K562 (cell line): Measurements from ENCODE around the gene KDELR3. TPM values are rescaled to one million over a fixed set of nuclear protein-coding genes. Genes with fewer than 3 reads are reported as not detected.

Experiments used
- ATAC-seq: fragments of 200-7000 bp; cut with Tn5 transposase; 3 replicates; pipeline ENCODE4 v1.9.1; 2020; ENCODE audit warnings: moderate library complexity
- BruUV-seq: library from RNA; stranded (reverse); fragments of 400-500 nt; replicated peaks from 2 replicates; lab custom pipeline; 2021; lab: Mats Ljungman, UMichigan
- CTCF ChIA-PET: fragments of 300-600 bp; formaldehyde crosslinking; extraction: SDS; loops from one replicate; lab custom pipeline; 2021; ENCODE audit warnings: low intra/inter-chr PET ratio; lab: Yijun Ruan, JAX
- POLR2A ChIA-PET: fragments of 300-600, 350-650 bp; sonication (Branson Sonifier 250); formaldehyde crosslinking; extraction: SDS; loops from one replicate; lab custom pipeline; 2021; ENCODE audit warnings: antibody characterized with exemption, inconsistent platforms; lab: Yijun Ruan, JAX
- DNase-seq, 4 experiments: peaks; one replicate each; pipeline versions ENCODE4 v3.0.0 to v3.0.0-alpha.2; 2011 to 2018; ENCODE audit warnings: low spot score in 3 of 4, mixed read lengths in 3 of 4; ENCODE audit errors: extremely low read depth in 1 of 4
- FAIRE-seq: peaks from 2 replicates; lab custom pipeline; 2011; peaks lifted over from hg19 to GRCh38; lab: Jason Lieb, UNC
- H2AFZ ChIP-seq: 2 replicates; pipeline ENCODE4 v1.6.0; 2011; ENCODE audit warnings: low read depth, low read length, control low read depth, inconsistent platforms
- H3K27ac ChIP-seq: fragments of 200-600 bp; 3 replicates; pipeline ENCODE4 v1.8.0; 2011; ENCODE audit warnings: low read depth, mild to moderate bottlenecking, control low read depth, inconsistent platforms, low read length, moderate library complexity, mixed read lengths; ENCODE audit errors: extremely low read depth
- H3K27me3 ChIP-seq, 2 experiments: fragments of 300-600 bp in 1 of 2; 2 replicates in 1 of 2; 3 replicates in 1 of 2; pipeline versions ENCODE4 v1.6.0 to v1.8.0; 2011; ENCODE audit warnings: inconsistent platforms in 2 of 2, low read length in 2 of 2, mild to moderate bottlenecking in 1 of 2, mixed read lengths in 1 of 2, moderate library complexity in 1 of 2; ENCODE audit not compliant: control insufficient read depth in 2 of 2, insufficient read depth in 2 of 2
- H3K36me3 ChIP-seq: fragments of 300-600 bp; 3 replicates; pipeline ENCODE4 v1.8.0; 2011; ENCODE audit warnings: mild to moderate bottlenecking, low read length, inconsistent platforms; ENCODE audit not compliant: control insufficient read depth, insufficient read depth
- H3K4me1 ChIP-seq, 2 experiments: fragments of 200-600 bp in 1 of 2; replicated peaks in 1 of 2; 2 replicates in 1 of 2; 3 replicates in 1 of 2; pipeline versions ENCODE4 v1.5.1 to v1.8.0; 2011; ENCODE audit warnings: inconsistent platforms in 2 of 2, low read length in 2 of 2, mild to moderate bottlenecking in 1 of 2, mixed read lengths in 1 of 2, moderate library complexity in 1 of 2; ENCODE audit not compliant: control insufficient read depth in 2 of 2, insufficient read depth in 2 of 2
- H3K4me2 ChIP-seq: 2 replicates; pipeline ENCODE4 v1.6.1; 2011; ENCODE audit warnings: low read length, control low read depth, inconsistent platforms, mixed read lengths; ENCODE audit not compliant: insufficient read depth
- H3K4me3 ChIP-seq: fragments of 200-600 bp; sonication (generic), shearing (Covaris generic); 2 replicates; pipeline ENCODE4 v1.5.1; 2016; ENCODE audit warnings: control low read depth, inconsistent platforms
- H3K79me2 ChIP-seq: fragments of 200-600 bp; 3 replicates; pipeline ENCODE4 v1.8.0; 2011; ENCODE audit warnings: low read length, inconsistent platforms; ENCODE audit not compliant: control insufficient read depth, insufficient read depth
- H3K9ac ChIP-seq, 2 experiments: 2 replicates each; pipeline versions ENCODE4 v1.6.0 to v1.6.1; 2011; ENCODE audit warnings: low read depth in 2 of 2, low read length in 2 of 2, control low read depth in 1 of 2, inconsistent platforms in 1 of 2, mild to moderate bottlenecking in 1 of 2, mixed read lengths in 1 of 2; ENCODE audit not compliant: insufficient read depth in 1 of 2
- H3K9me1 ChIP-seq: one replicate; pipeline ENCODE4 v1.6.0; 2011; ENCODE audit warnings: inconsistent platforms, mild to moderate bottlenecking, low read length, moderate library complexity; ENCODE audit not compliant: control insufficient read depth, insufficient read depth
- H3K9me3 ChIP-seq: replicated peaks from 2 replicates; pipeline ENCODE4 v1.5.1; 2011; ENCODE audit warnings: low read depth, low read length, inconsistent platforms; ENCODE audit not compliant: control insufficient read depth, insufficient read depth
- H4K20me1 ChIP-seq: replicated peaks from 2 replicates; pipeline ENCODE4 v1.6.1; 2011; ENCODE audit warnings: low read length, inconsistent platforms, mixed read lengths; ENCODE audit not compliant: control insufficient read depth, insufficient read depth
- ARHGAP35 ChIP-seq: fragments of 450-650 bp; IDR thresholded peaks from 2 replicates; pipeline ENCODE4 v1.6.1; 2018; ENCODE audit not compliant: partially characterized antibody
- CBFA2T3 ChIP-seq: fragments of 450-650 bp; IDR thresholded peaks from 2 replicates; pipeline ENCODE4 v1.6.1; 2017
- CEBPB ChIP-seq: fragments of 450-650 bp; IDR thresholded peaks from 2 replicates; pipeline ENCODE4 v1.6.1; 2016; ENCODE audit warnings: missing genetic modification characterization, missing compliant biosample characterization
- CHD4 ChIP-seq: fragments of 200-600 bp; sonication (generic); IDR thresholded peaks from 3 replicates; pipeline ENCODE4 v1.6.1; 2012; ENCODE audit warnings: low read depth, mild to moderate bottlenecking, mixed read lengths, low read length, inconsistent platforms; ENCODE audit not compliant: insufficient read depth, insufficient replicate concordance, poor library complexity, severe bottlenecking
- EP300 ChIP-seq: IDR thresholded peaks from 2 replicates; pipeline ENCODE4 v1.6.1; 2012; ENCODE audit warnings: low read length, improper control_type of control experiment
- GATA2 ChIP-seq: sonication (generic); formaldehyde crosslinking; IDR thresholded peaks from 2 replicates; pipeline ENCODE4 v1.4.0; 2020; ENCODE audit warnings: mild to moderate bottlenecking, missing genetic modification reagents
- JUNB ChIP-seq: fragments of 450-650 bp; formaldehyde crosslinking; conservative IDR thresholded peaks from 2 replicates; pipeline ENCODE4 v1.4.0; 2020; ENCODE audit warnings: mild to moderate bottlenecking
- MEF2A ChIP-seq: IDR thresholded peaks from 2 replicates; pipeline ENCODE4 v1.6.1; 2011; ENCODE audit warnings: low read depth, mild to moderate bottlenecking, low read length, moderate library complexity; ENCODE audit not compliant: control insufficient read depth
- PPARD ChIP-seq: fragments of 250-450 bp; sonication (Bioruptor Pico); IDR thresholded peaks from 2 replicates; pipeline ENCODE4 v1.8.0; 2022; ENCODE audit warnings: inconsistent platforms, mild to moderate bottlenecking, moderate library complexity
- TCF7 ChIP-seq: sonication (generic); IDR thresholded peaks from 2 replicates; pipeline ENCODE4 v1.6.1; 2016; ENCODE audit warnings: antibody characterized with exemption, borderline replicate concordance
- ZNF584 ChIP-seq: fragments of 200-800 bp; sonication (Bioruptor generic); IDR thresholded peaks from 2 replicates; pipeline ENCODE4 v1.6.1; 2016; ENCODE audit warnings: low read depth, mild to moderate bottlenecking, missing genetic modification characterization, missing compliant biosample characterization
- WGBS: fragments of 100-300 bp; shearing (Covaris generic); methylation state at CpG from one replicate; pipeline ENCODE4 v1.1.6; 2016; ENCODE audit warnings: low coverage, mixed read lengths; ENCODE audit not compliant: insufficient coverage; ENCODE audit errors: missing lambda C conversion rate; 5-methylcytosine and 5-hydroxymethylcytosine counted together
- in situ Hi-C: fragments of 300-500 bp; cut with MboI; formaldehyde crosslinking; loops from 4 replicates; pipeline ENCODE4 v1.15.0; 2018; ENCODE audit warnings: inconsistent platforms, mixed read lengths
- intact Hi-C: fragments of 100-400 bp; cut with micrococcal nuclease; formaldehyde crosslinking; loops from 2 replicates; pipeline ENCODE4 v1.14.2; 2022
- polyA plus RNA-seq, 8 experiments: library from polyadenylated mRNA; depleted of rRNA in 4 of 8; stranded (reverse) in 5 of 8; unstranded in 3 of 8; fragments of >200 nt; fragmentation: Nextera tagmentation in 2 of 8; fragmentation: Illumina TruSeq in 1 of 8; extraction: Ambion mirVana in 2 of 8; extraction: Trizol in 1 of 8; gene quantifications; 2 replicates each; pipeline versions ENCODE4 v1.2.1 to v1.2.3, GENCODE V29; 2011 to 2014; ENCODE audit warnings: inconsistent platforms in 1 of 8, missing spikeins in 1 of 8
- total RNA-seq, 7 experiments: library from RNA; depleted of rRNA in 6 of 7; stranded (reverse); fragments of >200 nt in 6 of 7; fragmentation: Illumina TruSeq in 2 of 7; extraction: Trizol in 2 of 7; gene quantifications; 2 replicates each; pipeline versions ENCODE4 v1.2.1 to v1.2.3, GENCODE V29; 2011 to 2021; ENCODE audit warnings: low replicate concordance in 1 of 7
- TF ChIP-seq, protein P1 (sequence below): fragments of 250-450 bp; sonication (Bioruptor Pico); IDR thresholded peaks from 2 replicates; pipeline ENCODE4 v1.5.0; 2022; ENCODE audit warnings: mild to moderate bottlenecking

Gene KDELR3
- total and polyA plus RNA-seq, 9 of the 15 experiments (the other 6 are each of a cell fraction or from before 2014, with no cell fraction given): 7.1 to 44.8 (median 9.6) TPM

DNA sequence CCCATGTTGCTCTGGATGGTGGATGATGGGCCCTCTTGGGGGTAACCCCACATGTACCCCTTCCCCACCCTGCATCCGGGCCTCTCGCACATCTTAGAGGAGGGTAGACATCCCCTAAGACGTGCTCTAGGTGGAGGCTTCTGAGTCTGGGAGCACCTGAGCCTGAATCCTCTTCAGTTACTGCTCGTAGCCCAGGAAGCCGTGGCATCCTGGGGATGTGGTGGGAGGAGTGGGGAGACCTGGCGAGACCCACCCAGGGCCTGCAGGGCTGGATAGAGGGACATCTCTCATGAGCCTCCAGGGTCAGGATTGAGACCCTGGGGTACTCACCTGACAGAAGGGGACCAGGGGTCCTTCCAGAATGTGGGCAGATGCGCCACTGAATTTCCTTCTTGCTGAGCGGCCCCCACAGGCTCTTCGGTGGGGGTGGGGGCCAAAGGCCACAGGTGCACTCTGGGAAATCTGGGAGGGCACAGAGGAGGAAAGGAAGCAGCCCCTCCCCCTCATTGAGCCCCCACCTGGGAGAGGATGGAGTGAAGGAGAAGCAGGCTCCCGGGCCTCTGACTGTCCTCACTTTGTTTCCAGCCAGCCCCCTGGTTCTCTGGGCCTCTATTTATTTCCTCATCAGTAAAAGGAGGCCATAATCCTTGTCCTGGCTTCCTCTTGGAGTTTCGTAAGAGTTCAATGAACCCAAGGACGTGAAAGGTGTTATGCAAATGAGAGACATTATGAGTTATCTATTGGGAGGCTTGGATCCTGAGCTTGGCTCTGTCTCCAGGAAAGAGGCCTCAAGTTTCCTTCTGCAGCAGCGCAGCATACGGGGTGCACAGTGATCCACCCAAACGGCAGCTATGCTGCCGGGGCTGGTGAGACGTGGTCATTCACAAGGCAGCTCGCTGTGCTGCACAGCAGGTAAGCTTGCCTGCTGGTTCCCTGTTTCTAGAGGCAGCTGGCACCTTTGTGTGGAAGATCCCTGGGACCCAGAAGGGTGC, 44.1 kb upstream of the KDELR3 start:
- Histone ChIP-seq H3K27ac (no peak overlapping the region), H3K27me3 (no peaks in the 10 kb centered on the region), H4K20me1 (no peaks in the 10 kb centered on the region), H3K9me1 (no peaks in the 10 kb centered on the region), H2AFZ (no peak overlapping the region), H3K36me3 (no peaks in the 10 kb centered on the region), H3K4me1 (peaks cover 3 to 36% of the 10 kb centered on the region in 2 experiments; a peak in 3 of 5 replicates), H3K4me3 (no peak overlapping the region), H3K9me3 (no peaks in the 10 kb centered on the region), H3K9ac (peak overlapping the region in 1 of 2 experiments; percentile 68; a peak in 1 of 4 replicates), H3K79me2 (no peaks in the 10 kb centered on the region), H3K4me2 (no peak overlapping the region)
- TF ChIP-seq ARHGAP35 (no peak), CEBPB (tag) (peak; percentile 54; the same call in 1 of the 2 replicates)
- intact Hi-C loops (no loop called here), in situ Hi-C loops (no loop called here)
- BruUV-seq: no TSS peak
- 73% methylated on average over 6 of the region's 18 CpGs for WGBS
- ChIA-PET POLR2A (interaction anchor here (0.6 kb wide), 2 partner anchors 13 to 22 kb away, joined by 3 to 5 read pairs; no protein-coding TSS in a partner anchor), CTCF (no interaction called here)
- no peak for FAIRE-seq
- DNase-seq: peak in 1 of 4 experiments; percentile 23
- ATAC-seq: no peak

DNA sequence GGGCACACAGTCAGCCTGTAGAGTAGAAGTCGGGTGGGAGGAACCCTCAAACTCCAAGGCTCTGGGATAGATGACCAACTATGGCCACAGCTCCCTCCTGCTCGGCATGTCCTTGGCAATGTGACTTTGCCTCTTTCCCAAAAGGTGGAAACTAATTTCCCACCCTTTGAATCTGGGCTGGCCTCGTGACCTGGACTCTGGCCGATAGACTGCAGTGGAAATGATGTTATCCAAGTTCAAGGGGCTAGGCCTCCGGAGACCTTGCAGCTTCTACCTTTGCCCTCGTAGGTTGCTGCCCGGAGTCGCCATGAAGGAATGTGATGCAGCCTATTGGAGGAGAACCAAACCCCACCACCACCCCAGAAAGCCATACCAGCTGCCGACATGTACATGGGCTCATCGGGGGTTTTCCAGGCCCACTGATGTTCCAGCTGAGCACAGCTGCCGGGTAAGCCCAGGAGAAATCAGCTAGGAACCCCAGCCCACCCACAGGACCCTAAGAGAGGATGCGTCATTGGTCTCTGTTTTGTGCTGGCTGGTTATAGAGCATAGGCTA, 43.3 kb upstream of the KDELR3 start:
- Histone ChIP-seq H3K9me3 (no peaks in the 10 kb centered on the region), H4K20me1 (no peaks in the 10 kb centered on the region), H3K27ac (no peak overlapping the region), H2AFZ (no peak overlapping the region), H3K36me3 (no peaks in the 10 kb centered on the region), H3K4me2 (no peak overlapping the region), H3K9ac (no peak overlapping the region), H3K4me1 (peaks cover 3 to 30% of the 10 kb centered on the region in 2 experiments; a peak in 3 of 5 replicates), H3K27me3 (no peaks in the 10 kb centered on the region), H3K9me1 (no peaks in the 10 kb centered on the region), H3K79me2 (no peaks in the 10 kb centered on the region), H3K4me3 (no peak overlapping the region)
- 40% methylated on average over 10 of the region's 12 CpGs for WGBS
- in situ Hi-C loops (no loop called here), intact Hi-C loops (no loop called here)
- no peak for DNase-seq
- no peak for ATAC-seq
- CTCF ChIA-PET: no interaction called here
- FAIRE-seq: no peak
- no TSS peak for BruUV-seq
- POLR2A ChIA-PET: interaction anchor here (0.6 kb wide), 1 partner anchor 302 kb away, joined by 3 read pairs; no protein-coding TSS in a partner anchor
- TF ChIP-seq TCF7: no peak
- TF ChIP-seq, protein P1, sequence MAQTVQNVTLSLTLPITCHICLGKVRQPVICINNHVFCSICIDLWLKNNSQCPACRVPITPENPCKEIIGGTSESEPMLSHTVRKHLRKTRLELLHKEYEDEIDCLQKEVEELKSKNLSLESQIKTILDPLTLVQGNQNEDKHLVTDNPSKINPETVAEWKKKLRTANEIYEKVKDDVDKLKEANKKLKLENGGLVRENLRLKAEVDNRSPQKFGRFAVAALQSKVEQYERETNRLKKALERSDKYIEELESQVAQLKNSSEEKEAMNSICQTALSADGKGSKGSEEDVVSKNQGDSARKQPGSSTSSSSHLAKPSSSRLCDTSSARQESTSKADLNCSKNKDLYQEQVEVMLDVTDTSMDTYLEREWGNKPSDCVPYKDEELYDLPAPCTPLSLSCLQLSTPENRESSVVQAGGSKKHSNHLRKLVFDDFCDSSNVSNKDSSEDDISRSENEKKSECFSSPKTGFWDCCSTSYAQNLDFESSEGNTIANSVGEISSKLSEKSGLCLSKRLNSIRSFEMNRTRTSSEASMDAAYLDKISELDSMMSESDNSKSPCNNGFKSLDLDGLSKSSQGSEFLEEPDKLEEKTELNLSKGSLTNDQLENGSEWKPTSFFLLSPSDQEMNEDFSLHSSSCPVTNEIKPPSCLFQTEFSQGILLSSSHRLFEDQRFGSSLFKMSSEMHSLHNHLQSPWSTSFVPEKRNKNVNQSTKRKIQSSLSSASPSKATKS: no peak
- no peak for TF ChIP-seq CHD4
- TF ChIP-seq CBFA2T3: no peak
- TF ChIP-seq JUNB (CRISPR knock-in tag): no peak
- no peak for TF ChIP-seq PPARD (CRISPR knock-in tag)
- TF ChIP-seq GATA2: no peak
- no peak for TF ChIP-seq MEF2A
- no peak for TF ChIP-seq ZNF584 (CRISPR knock-in tag)
- TF ChIP-seq EP300: no peak
